DND-41 (cell line): ENCODE measurements around the gene MYT1.

Source experiments
- ATAC-seq: fragments of 200-7000 bp; cut with Tn5 transposase; 3 replicates; pipeline ENCODE4 v1.9.1; 2021; ENCODE audit warnings: low read depth; ENCODE audit not compliant: insufficient read depth
- DNase-seq: peaks from one replicate; pipeline ENCODE4 v3.0.0-alpha.2; 2020
- H2AFZ ChIP-seq: 2 replicates; pipeline ENCODE4 v1.6.0; 2012; ENCODE audit warnings: low read depth, low read length
- H3K27ac ChIP-seq: 2 replicates; pipeline ENCODE4 v1.5.1; 2012; ENCODE audit warnings: low read length, inconsistent platforms
- H3K27me3 ChIP-seq: fragments of 200-600 bp; sonication (generic); 2 replicates; pipeline ENCODE4 v1.6.0; 2012; ENCODE audit warnings: low read length, mild to moderate bottlenecking, inconsistent platforms; ENCODE audit not compliant: insufficient read depth, poor library complexity
- H3K36me3 ChIP-seq: 2 replicates; pipeline ENCODE4 v1.5.1; 2012; ENCODE audit warnings: low read length, inconsistent platforms; ENCODE audit not compliant: insufficient read depth
- H3K4me1 ChIP-seq: 2 replicates; pipeline ENCODE4 v1.5.1; 2012; ENCODE audit warnings: mild to moderate bottlenecking, low read length; ENCODE audit not compliant: insufficient read depth
- H3K4me2 ChIP-seq: 2 replicates; pipeline ENCODE4 v1.6.0; 2012; ENCODE audit warnings: mild to moderate bottlenecking, moderate library complexity, low read length, inconsistent platforms; ENCODE audit not compliant: insufficient read depth
- H3K4me3 ChIP-seq, 2 experiments: fragments of 200-600 bp in 1 of 2; shearing (Covaris generic) in 1 of 2; 2 replicates each; pipeline ENCODE4 v1.5.1; 2012 to 2016; ENCODE audit warnings: inconsistent platforms in 2 of 2, low read length in 2 of 2, mild to moderate bottlenecking in 2 of 2, low read depth in 1 of 2, moderate library complexity in 1 of 2
- H3K79me2 ChIP-seq: 2 replicates; pipeline ENCODE4 v1.6.0; 2012; ENCODE audit warnings: low read length, inconsistent platforms; ENCODE audit not compliant: insufficient read depth
- H3K9ac ChIP-seq: 2 replicates; pipeline ENCODE4 v1.6.0; 2012; ENCODE audit warnings: low read depth, mild to moderate bottlenecking, inconsistent platforms, low read length, moderate library complexity
- H3K9me3 ChIP-seq: 2 replicates; pipeline ENCODE4 v1.5.1; 2012; ENCODE audit warnings: low read length, moderate library complexity, mild to moderate bottlenecking, inconsistent platforms; ENCODE audit not compliant: insufficient read depth, severe bottlenecking
- H4K20me1 ChIP-seq: 2 replicates; pipeline ENCODE4 v1.6.0; 2012; ENCODE audit warnings: low read length; ENCODE audit not compliant: insufficient read depth
- CTCF ChIP-seq: IDR thresholded peaks from 2 replicates; pipeline ENCODE4 v1.5.1; 2012; ENCODE audit warnings: borderline replicate concordance, low read length, moderate library complexity, mild to moderate bottlenecking; ENCODE audit not compliant: poor library complexity, severe bottlenecking; ENCODE audit errors: extremely low read depth
- EZH2 ChIP-seq: IDR thresholded peaks from 3 replicates; pipeline ENCODE4 v1.6.1; 2012; ENCODE audit warnings: borderline replicate concordance, low read depth, mild to moderate bottlenecking, moderate library complexity, low read length, inconsistent platforms; ENCODE audit not compliant: severe bottlenecking

Gene MYT1

DNA sequence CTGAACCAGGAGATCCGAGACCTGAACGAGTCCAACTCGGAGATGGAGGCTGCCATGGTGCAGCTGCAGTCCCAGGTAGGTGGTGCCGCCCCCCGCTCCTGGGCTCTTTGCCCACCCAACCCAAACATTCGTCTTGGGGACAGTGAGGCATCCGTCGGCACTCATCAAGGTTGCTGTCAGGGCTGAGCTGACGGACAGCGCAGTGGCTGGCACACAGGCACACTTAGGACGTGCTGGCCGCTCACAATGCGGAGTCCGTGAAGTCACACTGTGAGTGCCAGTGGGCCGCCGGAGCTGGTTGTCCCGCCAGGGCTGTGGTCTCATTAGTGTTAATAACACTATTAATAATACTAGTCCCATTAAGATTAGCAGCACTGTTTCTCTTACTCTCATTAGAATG, 73.1 kb downstream of the MYT1 start:
- H3K79me2 ChIP-seq = no peaks in the 10 kb centered on the region
- DNase-seq (no peak), ATAC-seq (no peak)
- H4K20me1 ChIP-seq = no peaks in the 10 kb centered on the region; the same call in 1 of the 2 replicates
- H3K9me3 ChIP-seq = no peaks in the 10 kb centered on the region
- no peaks in the 10 kb centered on the region for H3K36me3 ChIP-seq
- H2AFZ ChIP-seq = no peak overlapping the region
- no peak overlapping the region for H3K4me2 ChIP-seq
- H3K27me3 ChIP-seq = no peaks in the 10 kb centered on the region
- TF ChIP-seq EZH2 (no peak), CTCF (no peak)
- no peak overlapping the region for H3K4me3 ChIP-seq
- no peaks in the 10 kb centered on the region for H3K4me1 ChIP-seq
- no peak overlapping the region for H3K27ac ChIP-seq
- no peak overlapping the region for H3K9ac ChIP-seq

GRCh38 chr20:64238115-64238825, 74.0 kb downstream of the MYT1 start:
- no peaks in the 10 kb centered on the region for H3K9me3 ChIP-seq
- DNase-seq (no peak), ATAC-seq (no peak)
- no peak overlapping the region for H3K27ac ChIP-seq
- no peaks in the 10 kb centered on the region for H3K4me1 ChIP-seq
- no peaks in the 10 kb centered on the region for H3K79me2 ChIP-seq
- no peaks in the 10 kb centered on the region; the same call in 1 of the 2 replicates for H4K20me1 ChIP-seq
- H3K27me3 ChIP-seq = no peaks in the 10 kb centered on the region
- no peaks in the 10 kb centered on the region for H3K36me3 ChIP-seq
- TF ChIP-seq CTCF (no peak), EZH2 (no peak)
- H2AFZ ChIP-seq = no peak overlapping the region
- H3K4me3 ChIP-seq = no peak overlapping the region
- no peak overlapping the region for H3K4me2 ChIP-seq
- no peak overlapping the region for H3K9ac ChIP-seq

GRCh38 chr20:64238851-64239387, 74.7 kb downstream of the MYT1 start:
- DNase-seq = no peak
- no peak overlapping the region for H2AFZ ChIP-seq

More at GRCh38 chr20:64238851-64239387, 74.7 kb downstream of the MYT1 start:
- Histone ChIP-seq H3K9me3 (no peaks in the 10 kb centered on the region), H3K9ac (no peak overlapping the region), H3K36me3 (no peaks in the 10 kb centered on the region), H4K20me1 (no peaks in the 10 kb centered on the region; the same call in 1 of the 2 replicates), H3K4me3 (no peak overlapping the region), H3K27ac (no peak overlapping the region), H3K79me2 (no peaks in the 10 kb centered on the region), H3K4me1 (no peaks in the 10 kb centered on the region), H3K27me3 (no peaks in the 10 kb centered on the region), H3K4me2 (no peak overlapping the region)
- no peak for ATAC-seq
- TF ChIP-seq CTCF (peak; percentile 8), EZH2 (no peak)
